Measurements from ENCODE around the gene FAM219A. TPM values are rescaled to one million over a fixed set of nuclear protein-coding genes. Genes with fewer than 3 reads are reported as not detected.

The FAM219A gene
- total RNA-seq, 1 experiment from 2014 or later: 17.1 TPM

GRCh38 chr9:34501889-34502425, 43.6 kb upstream of the FAM219A start:
- no peaks in the 10 kb centered on the region for H3K27me3 ChIP-seq (ENCODE audit: low read length)
- TF ChIP-seq EZH2phosphoT487 (IDR thresholded peaks at IDR 0.05; ENCODE audit: borderline replicate concordance, low read length) (no peak), EZH2 (IDR thresholded peaks at IDR 0.05; ENCODE audit: low read length, unreplicated experiment) (no peak), CTCF (conservative IDR thresholded peaks at IDR 0.05; ENCODE audit: low read depth, low read length) (peak; percentile 38)
- H3K36me3 ChIP-seq (ENCODE audit: low read depth, low read length): no peaks in the 10 kb centered on the region
- no peak overlapping the region for H3K27ac ChIP-seq (ENCODE audit: low read length)
- CTCF ChIA-PET: interaction anchor here (0.6 to 2.9 kb wide), 8 partner anchors 24 to 1182 kb away, joined by 3 to 15 read pairs (median 6); no protein-coding TSS in a partner anchor
- H3K4me3 ChIP-seq (ENCODE audit: low read length): no peak overlapping the region
- POLR2A ChIA-PET (ENCODE audit: unreplicated experiment): interaction anchor here (0.5 kb wide), 2 partner anchors 35 to 168 kb away, joined by 3 to 5 read pairs; no protein-coding TSS in a partner anchor
- DNase-seq: peak; percentile 82
- H3K9ac ChIP-seq (ENCODE audit: low read length): no peak overlapping the region
- H3K9me3 ChIP-seq (ENCODE audit: low read length): no peaks in the 10 kb centered on the region
- 0 out of 2 replicates have a peak, but pooled peaks cover 5% of the 10 kb centered on the region for H4K20me1 ChIP-seq (ENCODE audit: low read length)
- no peaks in the 10 kb centered on the region for H3F3A ChIP-seq (ENCODE audit: low read length, unreplicated experiment)
- peaks cover 31% of the 10 kb centered on the region for H3K4me1 ChIP-seq (ENCODE audit: insufficient read depth, low read length)
- peak overlapping the region; percentile 57 for H3K4me2 ChIP-seq (ENCODE audit: low read length)
- no TSS peak for BruUV-seq (replicated peaks)
- no peak overlapping the region for H2AFZ ChIP-seq (ENCODE audit: low read length)
- H3K9me2 ChIP-seq (replicated peaks; ENCODE audit: low read length): no peaks in the 10 kb centered on the region
- peak; percentile 77 for ATAC-seq
- H3K79me2 ChIP-seq (ENCODE audit: low read length): no peaks in the 10 kb centered on the region
- intact Hi-C loops (cut with micrococcal nuclease): loop anchor here (2.0 to 5.0 kb wide), 2 partner anchors 65 to 90 kb away; no protein-coding TSS in a partner anchor

- Histone ChIP-seq H3K79me2 (ENCODE audit: low read length) (no peaks in the 10 kb centered on the region), H3K4me1 (ENCODE audit: insufficient read depth, low read length) (peaks cover 31% of the 10 kb centered on the region), H4K20me1 (ENCODE audit: low read length) (0 out of 2 replicates have a peak, but pooled peaks cover 5% of the 10 kb centered on the region), H3F3A (ENCODE audit: low read length, unreplicated experiment) (no peaks in the 10 kb centered on the region), H3K9ac (ENCODE audit: low read length) (no peak overlapping the region), H3K27me3 (ENCODE audit: low read length) (no peaks in the 10 kb centered on the region), H3K9me3 (ENCODE audit: low read length) (no peaks in the 10 kb centered on the region), H3K4me2 (ENCODE audit: low read length) (no peak overlapping the region), H3K4me3 (ENCODE audit: low read length) (no peak overlapping the region), H3K36me3 (ENCODE audit: low read depth, low read length) (no peaks in the 10 kb centered on the region), H3K27ac (ENCODE audit: low read length) (no peak overlapping the region), H3K9me2 (replicated peaks; ENCODE audit: low read length) (no peaks in the 10 kb centered on the region), H2AFZ (ENCODE audit: low read length) (no peak overlapping the region)
- ATAC-seq: no peak
- no TSS peak for BruUV-seq (replicated peaks)
- TF ChIP-seq EZH2phosphoT487 (IDR thresholded peaks at IDR 0.05; ENCODE audit: borderline replicate concordance, low read length) (no peak), CTCF (conservative IDR thresholded peaks at IDR 0.05; ENCODE audit: low read depth, low read length) (no peak), EZH2 (IDR thresholded peaks at IDR 0.05; ENCODE audit: low read length, unreplicated experiment) (no peak)
- ChIA-PET CTCF (interaction anchor here (0.6 to 2.9 kb wide), 5 partner anchors 23 to 98 kb away, joined by 4 to 15 read pairs (median 8); no protein-coding TSS in a partner anchor), POLR2A (ENCODE audit: unreplicated experiment) (interaction anchor here (0.5 kb wide), 2 partner anchors 35 to 168 kb away, joined by 3 to 5 read pairs; no protein-coding TSS in a partner anchor)
- intact Hi-C loops (cut with micrococcal nuclease): loop anchor here (2.0 to 5.0 kb wide), 2 partner anchors 65 to 91 kb away; no protein-coding TSS in a partner anchor
- DNase-seq: no peak
These were observed 43.0 kb upstream of the FAM219A start for GRCh38 chr9:34501372-34501771.
